Measurements from ENCODE around the gene PPBP. TPM values are rescaled to one million over a fixed set of nuclear protein-coding genes. Genes with fewer than 3 reads are reported as not detected.

PPBP gene
- total RNA-seq, 4 donors from 2014 or later = not detected

DNA sequence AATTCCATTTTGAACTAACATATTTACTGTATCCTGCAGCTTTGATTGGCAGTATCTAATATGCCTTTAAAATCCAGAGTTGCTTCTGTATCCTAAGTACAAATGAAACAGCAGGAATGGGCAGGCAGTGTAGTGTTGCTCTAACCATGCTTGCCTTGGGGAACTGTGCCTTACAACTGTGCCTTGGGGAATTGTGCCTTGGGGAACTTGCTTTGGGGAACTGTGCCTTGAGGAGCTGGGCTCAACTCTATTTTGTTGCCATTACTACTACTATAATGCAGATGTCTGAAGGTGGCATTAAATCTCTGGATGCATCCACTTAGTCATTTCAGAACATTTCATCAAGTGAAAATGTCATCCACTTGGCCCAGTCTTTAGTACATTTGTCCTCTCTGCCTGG is 43.6 kb upstream of the PPBP start:
- DNase-seq = no peak
- Histone ChIP-seq H3K4me3 (no peak overlapping the region), H3K27ac (peak overlapping the region; percentile 20 to 38 (median 30)), H3K9me3 (no peaks in the 10 kb centered on the region), H3K36me3 (no peaks in the 10 kb centered on the region), H3K27me3 (no peaks in the 10 kb centered on the region), H3K4me1 (peaks cover 0 to 36% (median 11%) of the 10 kb centered on the region in 4 donors)
- in situ Hi-C loops (cut with MboI; ENCODE audit: low pct_ligation_motif_present in 1 of 4, low pct_unique_long_range_greater_than_20kb in 1 of 4, low sequenced_read_pairs in 3 of 4) (no loop called here), intact Hi-C loops (cut with DNase I; ENCODE audit: low total_unique reads) (no loop called here)
- TF ChIP-seq POLR2AphosphoS5 (IDR thresholded peaks at IDR 0.05) (no peak), POLR2A (IDR thresholded peaks at IDR 0.05) (no peak), EP300 (IDR thresholded peaks at IDR 0.05; ENCODE audit: low read depth) (no peak)
- TF ChIP-seq, protein P1, sequence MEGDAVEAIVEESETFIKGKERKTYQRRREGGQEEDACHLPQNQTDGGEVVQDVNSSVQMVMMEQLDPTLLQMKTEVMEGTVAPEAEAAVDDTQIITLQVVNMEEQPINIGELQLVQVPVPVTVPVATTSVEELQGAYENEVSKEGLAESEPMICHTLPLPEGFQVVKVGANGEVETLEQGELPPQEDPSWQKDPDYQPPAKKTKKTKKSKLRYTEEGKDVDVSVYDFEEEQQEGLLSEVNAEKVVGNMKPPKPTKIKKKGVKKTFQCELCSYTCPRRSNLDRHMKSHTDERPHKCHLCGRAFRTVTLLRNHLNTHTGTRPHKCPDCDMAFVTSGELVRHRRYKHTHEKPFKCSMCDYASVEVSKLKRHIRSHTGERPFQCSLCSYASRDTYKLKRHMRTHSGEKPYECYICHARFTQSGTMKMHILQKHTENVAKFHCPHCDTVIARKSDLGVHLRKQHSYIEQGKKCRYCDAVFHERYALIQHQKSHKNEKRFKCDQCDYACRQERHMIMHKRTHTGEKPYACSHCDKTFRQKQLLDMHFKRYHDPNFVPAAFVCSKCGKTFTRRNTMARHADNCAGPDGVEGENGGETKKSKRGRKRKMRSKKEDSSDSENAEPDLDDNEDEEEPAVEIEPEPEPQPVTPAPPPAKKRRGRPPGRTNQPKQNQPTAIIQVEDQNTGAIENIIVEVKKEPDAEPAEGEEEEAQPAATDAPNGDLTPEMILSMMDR (IDR thresholded peaks at IDR 0.05) = no peak

DNA sequence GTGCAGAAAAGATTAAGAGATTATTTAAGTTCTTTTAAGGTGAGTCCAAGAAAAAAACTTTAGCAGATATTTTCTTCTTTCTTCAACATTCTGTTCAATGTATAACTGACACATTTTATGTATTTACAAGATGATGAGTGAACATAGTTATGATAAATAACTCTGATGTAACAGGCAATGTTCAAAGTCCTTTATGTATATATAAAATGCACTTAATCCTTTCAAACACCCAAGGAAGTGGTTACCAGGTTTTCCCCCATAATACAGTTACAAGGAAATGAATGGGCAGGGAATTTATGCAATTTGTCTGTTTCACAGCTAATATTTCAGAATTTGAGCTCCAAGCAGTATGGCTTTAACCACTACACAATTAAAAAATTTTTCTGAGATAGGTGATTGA is 42.3 kb upstream of the PPBP start:
- no peak for DNase-seq
- intact Hi-C loops (cut with DNase I; ENCODE audit: low total_unique reads) = no loop called here
- Histone ChIP-seq H3K4me1 (peaks cover 0 to 36% (median 11%) of the 10 kb centered on the region in 4 donors), H3K27me3 (no peaks in the 10 kb centered on the region), H3K4me3 (no peak overlapping the region), H3K9me3 (no peaks in the 10 kb centered on the region), H3K36me3 (no peaks in the 10 kb centered on the region), H3K27ac (peak overlapping the region in 1 of 4 donors; percentile 20)
- in situ Hi-C loops (cut with MboI; ENCODE audit: low pct_ligation_motif_present in 1 of 4, low pct_unique_long_range_greater_than_20kb in 1 of 4, low sequenced_read_pairs in 3 of 4) = no loop called here
- TF ChIP-seq, protein P1 (IDR thresholded peaks at IDR 0.05) = no peak
- TF ChIP-seq POLR2AphosphoS5 (IDR thresholded peaks at IDR 0.05) (no peak), POLR2A (IDR thresholded peaks at IDR 0.05) (no peak), EP300 (IDR thresholded peaks at IDR 0.05; ENCODE audit: low read depth) (no peak)

DNA sequence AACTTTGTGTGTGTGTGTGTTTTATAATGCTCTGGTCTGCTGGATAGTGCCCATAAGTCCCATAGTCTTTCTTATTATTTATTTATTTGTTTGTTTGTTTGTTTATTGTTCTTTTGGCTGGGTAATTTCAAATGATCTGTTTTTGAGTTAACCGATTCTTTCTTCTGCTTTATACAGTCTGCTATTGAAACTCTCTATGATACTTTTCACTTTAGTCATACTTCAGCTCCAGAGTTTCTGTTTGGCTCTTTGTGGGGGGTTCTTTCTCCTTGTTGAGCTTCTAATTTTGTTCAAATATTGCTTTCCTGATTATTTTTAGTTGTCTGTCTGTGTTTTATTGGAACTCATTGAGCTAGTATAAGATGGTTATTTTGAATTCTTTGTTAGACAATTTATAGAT is 40.5 kb upstream of the PPBP start:
- in situ Hi-C loops (cut with MboI; ENCODE audit: low pct_ligation_motif_present in 1 of 4, low pct_unique_long_range_greater_than_20kb in 1 of 4, low sequenced_read_pairs in 3 of 4) = no loop called here
- no peak overlapping the region for H3K4me3 ChIP-seq
- no peak for DNase-seq
- H3K27me3 ChIP-seq = no peaks in the 10 kb centered on the region
- no peaks in the 10 kb centered on the region for H3K9me3 ChIP-seq
- H3K4me1 ChIP-seq = peaks cover 0 to 37% (median 16%) of the 10 kb centered on the region in 4 donors
- H3K27ac ChIP-seq = no peak overlapping the region
- WGBS, 2 donors (ENCODE audit: low coverage in 1 of 2) = 40 to 48% methylated on average over 1 of the region's 1 CpG
- intact Hi-C loops (cut with DNase I; ENCODE audit: low total_unique reads) = no loop called here
- H3K36me3 ChIP-seq = no peaks in the 10 kb centered on the region
- TF ChIP-seq EP300 (IDR thresholded peaks at IDR 0.05; ENCODE audit: low read depth) = no peak
- no peak for TF ChIP-seq POLR2A (IDR thresholded peaks at IDR 0.05)
- TF ChIP-seq, protein P1 (IDR thresholded peaks at IDR 0.05) = no peak

DNA sequence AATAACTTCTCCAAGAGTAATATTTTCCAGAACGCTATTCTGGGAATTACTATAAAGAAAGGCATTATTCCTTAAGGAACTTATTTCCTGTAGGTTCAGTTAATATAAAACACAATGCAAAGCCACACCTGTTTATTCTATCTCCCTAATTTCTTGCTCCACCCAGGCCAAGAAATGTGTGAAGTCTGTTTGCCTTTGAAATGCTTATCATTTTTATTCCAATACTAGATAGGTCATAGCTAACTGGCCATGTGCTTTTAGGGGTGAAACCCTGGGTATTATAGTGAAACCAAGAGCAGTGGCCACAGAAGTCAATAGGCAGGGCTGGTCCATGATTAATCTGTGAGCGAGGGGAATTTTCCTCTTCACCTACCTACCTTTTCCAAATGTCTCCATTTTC is 35.7 kb upstream of the PPBP start:
- Histone ChIP-seq H3K4me3 (no peak overlapping the region), H3K27ac (peak overlapping the region; percentile 58 to 69 (median 62)), H3K4me1 (peaks cover 0 to 16% (median 6%) of the 10 kb centered on the region in 4 donors), H3K27me3 (no peaks in the 10 kb centered on the region), H3K36me3 (no peaks in the 10 kb centered on the region), H3K9me3 (no peaks in the 10 kb centered on the region)
- no peak for DNase-seq
- intact Hi-C loops (cut with DNase I; ENCODE audit: low total_unique reads) (no loop called here), in situ Hi-C loops (cut with MboI; ENCODE audit: low pct_ligation_motif_present in 1 of 4, low pct_unique_long_range_greater_than_20kb in 1 of 4, low sequenced_read_pairs in 3 of 4) (no loop called here)
- 59 to 60% methylated on average over 2 of the region's 2 CpGs for WGBS, 2 donors (ENCODE audit: low coverage in 1 of 2)
- TF ChIP-seq POLR2A (IDR thresholded peaks at IDR 0.05) (no peak), EP300 (IDR thresholded peaks at IDR 0.05; ENCODE audit: low read depth) (no peak), POLR2AphosphoS5 (IDR thresholded peaks at IDR 0.05) (peak in 1 of 3 donors; percentile 20)

DNA sequence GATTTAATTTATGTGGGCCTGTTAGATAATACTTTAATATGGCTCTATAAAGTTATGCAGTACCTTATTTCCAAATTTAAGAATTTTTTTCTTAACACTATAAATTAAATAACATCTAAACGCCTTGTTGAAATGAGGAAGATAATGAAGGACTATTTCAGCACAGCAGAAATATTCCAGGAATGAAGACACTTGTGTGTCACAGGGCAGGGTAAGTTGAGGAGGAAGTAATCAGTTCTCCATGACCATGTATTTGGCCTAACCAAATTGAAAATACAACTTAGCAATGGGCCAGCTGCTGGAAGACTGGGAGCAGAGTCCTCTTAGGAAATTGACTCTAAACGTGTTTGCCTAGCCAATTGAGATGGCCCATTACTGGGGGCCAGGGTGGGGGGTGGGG is 33.6 kb upstream of the PPBP start:
- H3K4me1 ChIP-seq = peaks cover 0 to 16% (median 6%) of the 10 kb centered on the region in 4 donors
- no peaks in the 10 kb centered on the region for H3K27me3 ChIP-seq
- no peaks in the 10 kb centered on the region for H3K9me3 ChIP-seq
- H3K27ac ChIP-seq = no peak overlapping the region
- WGBS, 2 donors (ENCODE audit: low coverage in 1 of 2) = 44% methylated on average over 1 to 2 of the region's 2 CpGs
- intact Hi-C loops (cut with DNase I; ENCODE audit: low total_unique reads) = no loop called here
- no peak overlapping the region for H3K4me3 ChIP-seq
- TF ChIP-seq POLR2AphosphoS5 (IDR thresholded peaks at IDR 0.05) (no peak), POLR2A (IDR thresholded peaks at IDR 0.05) (no peak), EP300 (IDR thresholded peaks at IDR 0.05; ENCODE audit: low read depth) (no peak)
- TF ChIP-seq, protein P1 (IDR thresholded peaks at IDR 0.05) = no peak
- no peak for DNase-seq
- no peaks in the 10 kb centered on the region for H3K36me3 ChIP-seq
- in situ Hi-C loops (cut with MboI; ENCODE audit: low pct_ligation_motif_present in 1 of 4, low pct_unique_long_range_greater_than_20kb in 1 of 4, low sequenced_read_pairs in 3 of 4) = no loop called here

Measured in transverse colon (tissue), 4 donors.